Loucy (cell line): ENCODE measurements around the gene FAM120B.

ENCODE experiments used
- H2AFZ ChIP-seq: fragments of 200-600 bp; sonication (generic); 2 replicates; pipeline ENCODE4 v1.6.0; 2016; ENCODE audit warnings: antibody characterized with exemption, mild to moderate bottlenecking, low read length, moderate library complexity
- H3F3A ChIP-seq: fragments of 200-600 bp; 2 replicates; pipeline ENCODE4 v1.6.0; 2016; ENCODE audit warnings: antibody characterized with exemption, low read depth, mild to moderate bottlenecking
- H3K27me3 ChIP-seq: fragments of 200-600 bp; sonication (generic); 2 replicates; pipeline ENCODE4 v1.6.1; 2014; ENCODE audit warnings: low read length, mild to moderate bottlenecking; ENCODE audit not compliant: insufficient read depth, poor library complexity, severe bottlenecking
- H3K36me3 ChIP-seq: fragments of 200-600 bp; sonication (generic); 2 replicates; pipeline ENCODE4 v1.6.1; 2016; ENCODE audit warnings: low read length; ENCODE audit not compliant: insufficient read depth
- H3K4me1 ChIP-seq: fragments of 200-600 bp; sonication (generic); 2 replicates; pipeline ENCODE4 v1.5.1; 2014; ENCODE audit warnings: low read length, mild to moderate bottlenecking; ENCODE audit not compliant: insufficient read depth, poor library complexity, severe bottlenecking
- H3K4me2 ChIP-seq: fragments of 200-600 bp; sonication (generic); 2 replicates; pipeline ENCODE4 v1.6.0; 2014; ENCODE audit warnings: antibody characterized with exemption, low read length, low read depth, mild to moderate bottlenecking; ENCODE audit not compliant: poor library complexity, severe bottlenecking
- H3K4me3 ChIP-seq: fragments of 200-600 bp; sonication (generic); 2 replicates; pipeline ENCODE4 v1.5.1; 2014; ENCODE audit warnings: low read length, mild to moderate bottlenecking, mixed read lengths; ENCODE audit not compliant: poor library complexity, severe bottlenecking
- H3K79me2 ChIP-seq: fragments of 200-600 bp; sonication (generic); 2 replicates; pipeline ENCODE4 v1.6.1; 2014; ENCODE audit warnings: low read length; ENCODE audit not compliant: insufficient read depth
- H3K9ac ChIP-seq: fragments of 200-600 bp; sonication (generic); 2 replicates; pipeline ENCODE4 v1.6.0; 2014; ENCODE audit warnings: mild to moderate bottlenecking, low read depth, low read length, moderate library complexity; ENCODE audit not compliant: poor library complexity, severe bottlenecking
- H3K9me2 ChIP-seq: fragments of 200-600 bp; sonication (generic); replicated peaks from 2 replicates; pipeline ENCODE4 v1.6.1; 2016; ENCODE audit warnings: low read depth, low read length, mixed read lengths
- H3K9me3 ChIP-seq: fragments of 200-600 bp; sonication (generic); 2 replicates; pipeline ENCODE4 v1.6.1; 2014; ENCODE audit warnings: mild to moderate bottlenecking, antibody characterized with exemption, low read length, low read depth; ENCODE audit not compliant: insufficient read depth
- H4K20me1 ChIP-seq: fragments of 200-600 bp; sonication (generic); 2 replicates; pipeline ENCODE4 v1.6.0; 2014; ENCODE audit warnings: antibody characterized with exemption, low read length, mild to moderate bottlenecking; ENCODE audit not compliant: insufficient read depth, poor library complexity, severe bottlenecking
- CTCF ChIP-seq: fragments of 200-600 bp; sonication (generic); conservative IDR thresholded peaks from 2 replicates; pipeline ENCODE4 v1.5.1; 2014; ENCODE audit warnings: mild to moderate bottlenecking, antibody characterized with exemption, low read length
- EZH2phosphoT487 ChIP-seq: fragments of 200-600 bp; IDR thresholded peaks from 2 replicates; pipeline ENCODE4 v1.6.1; 2018; ENCODE audit warnings: antibody characterized with exemption, mild to moderate bottlenecking, moderate library complexity, borderline replicate concordance

The FAM120B gene

GRCh38 chr6:170367241-170367640, 60.7 kb downstream of the FAM120B start:
- Histone ChIP-seq H3K4me1 (peaks cover 9% of the 10 kb centered on the region), H3K4me3 (no peak overlapping the region), H3K79me2 (no peaks in the 10 kb centered on the region), H3K9me3 (no peaks in the 10 kb centered on the region), H2AFZ (no peak overlapping the region), H3K9ac (no peak overlapping the region), H3F3A (no peaks in the 10 kb centered on the region), H3K4me2 (no peak overlapping the region), H3K36me3 (peaks cover 10% of the 10 kb centered on the region), H4K20me1 (no peaks in the 10 kb centered on the region), H3K27me3 (no peaks in the 10 kb centered on the region), H3K9me2 (no peaks in the 10 kb centered on the region)
- TF ChIP-seq EZH2phosphoT487 (no peak), CTCF (no peak)

- no peak overlapping the region for H3K4me2 ChIP-seq
- H3K27me3 ChIP-seq = no peaks in the 10 kb centered on the region
- no peaks in the 10 kb centered on the region for H3K79me2 ChIP-seq
- TF ChIP-seq EZH2phosphoT487 (no peak), CTCF (no peak)
- no peaks in the 10 kb centered on the region for H3K9me3 ChIP-seq
- H2AFZ ChIP-seq = no peak overlapping the region
- no peak overlapping the region for H3K9ac ChIP-seq
- peaks cover 9% of the 10 kb centered on the region for H3K36me3 ChIP-seq
- H3F3A ChIP-seq = no peaks in the 10 kb centered on the region
- H3K9me2 ChIP-seq = no peaks in the 10 kb centered on the region
- no peak overlapping the region for H3K4me3 ChIP-seq
- H4K20me1 ChIP-seq = no peaks in the 10 kb centered on the region
- peaks cover 9% of the 10 kb centered on the region for H3K4me1 ChIP-seq
Observed at GRCh38 chr6:170368544-170368943, 62.0 kb downstream of the FAM120B start.

GRCh38 chr6:170369403-170369802, 62.8 kb downstream of the FAM120B start:
- H3K9ac ChIP-seq = no peak overlapping the region
- H4K20me1 ChIP-seq = no peaks in the 10 kb centered on the region
- H3K9me3 ChIP-seq = no peaks in the 10 kb centered on the region
- H3K4me2 ChIP-seq = no peak overlapping the region
- peaks cover 9% of the 10 kb centered on the region for H3K4me1 ChIP-seq
- no peaks in the 10 kb centered on the region for H3F3A ChIP-seq
- no peak overlapping the region for H3K4me3 ChIP-seq
- TF ChIP-seq CTCF (no peak), EZH2phosphoT487 (no peak)
- H3K9me2 ChIP-seq = no peaks in the 10 kb centered on the region
- H3K27me3 ChIP-seq = no peaks in the 10 kb centered on the region
- H2AFZ ChIP-seq = no peak overlapping the region
- no peaks in the 10 kb centered on the region for H3K79me2 ChIP-seq
- peaks cover 9% of the 10 kb centered on the region for H3K36me3 ChIP-seq
